GM12801 (cell line): ENCODE data around the gene WWOX.

Source experiments
- CTCF ChIP-seq: IDR thresholded peaks from one replicate; pipeline ENCODE4 v1.5.1; 2011; ENCODE audit warnings: control low read depth; ENCODE audit not compliant: insufficient read length; ENCODE audit errors: extremely low read depth

The WWOX gene

GRCh38 chr16:78122774-78123315 lies 23.4 kb downstream of the WWOX start:
- no peak for TF ChIP-seq CTCF

- no peak for TF ChIP-seq CTCF
Observed at GRCh38 chr16:78125112-78125844, 25.8 kb downstream of the WWOX start.

GRCh38 chr16:78126662-78127061 lies 27.2 kb downstream of the WWOX start:
- no peak for TF ChIP-seq CTCF

GRCh38 chr16:78127130-78127529 lies 27.7 kb downstream of the WWOX start:
- no peak for TF ChIP-seq CTCF

- TF ChIP-seq CTCF, result no peak
Observed at GRCh38 chr16:78128913-78129312, 29.5 kb downstream of the WWOX start.

GRCh38 chr16:78129349-78129748 lies 29.9 kb downstream of the WWOX start:
- no peak for TF ChIP-seq CTCF

GRCh38 chr16:78130083-78130608 lies 30.7 kb downstream of the WWOX start:
- no peak for TF ChIP-seq CTCF
